Panc1 (cell line): Measurements from ENCODE around the gene SLC2A5. TPM values are rescaled to one million over a fixed set of nuclear protein-coding genes. Genes with fewer than 3 reads are reported as not detected.

ENCODE experiments used
- ATAC-seq: fragments of 200-7000 bp; cut with Tn5 transposase; 2 replicates; pipeline ENCODE4 v1.9.1; 2020; ENCODE audit warnings: mild to moderate bottlenecking, moderate library complexity
- BruUV-seq: library from RNA; stranded (reverse); fragments of 400-500 nt; replicated peaks from 2 replicates; lab custom pipeline; 2021; lab: Mats Ljungman, UMichigan
- CTCF ChIA-PET: fragments of 300-600 bp; sonication (Branson Sonifier 250); formaldehyde crosslinking; loops from one replicate; lab custom pipeline; 2022; ENCODE audit warnings: antibody characterized with exemption; lab: Charles Lee
- POLR2A ChIA-PET: fragments of 300-600 bp; sonication (Branson Sonifier 250); formaldehyde crosslinking; loops from one replicate; lab custom pipeline; 2022; ENCODE audit warnings: antibody characterized with exemption; lab: Charles Lee
- DNase-seq: peaks from one replicate; pipeline ENCODE4 v3.0.0-alpha.2; 2010; ENCODE audit warnings: low read depth, low spot score
- H3K27ac ChIP-seq: 2 replicates; pipeline ENCODE4 v1.5.1; 2011; ENCODE audit warnings: mild to moderate bottlenecking, low read length, inconsistent platforms
- H3K27me3 ChIP-seq: fragments of 200-500 bp; sonication (Bioruptor generic); 2 replicates; pipeline ENCODE4 v1.6.0; 2014; ENCODE audit warnings: low read length, inconsistent platforms; ENCODE audit not compliant: control insufficient read depth, insufficient read depth
- H3K36me3 ChIP-seq: fragments of 200-500 bp; sonication (Bioruptor generic); 2 replicates; pipeline ENCODE4 v1.5.1; 2014; ENCODE audit warnings: inconsistent platforms, mild to moderate bottlenecking, low read length, moderate library complexity; ENCODE audit not compliant: control insufficient read depth, insufficient read depth
- H3K4me1 ChIP-seq: 2 replicates; pipeline ENCODE4 v1.5.1; 2011; ENCODE audit warnings: inconsistent platforms, mild to moderate bottlenecking, low read length, moderate library complexity; ENCODE audit not compliant: control insufficient read depth, insufficient read depth
- H3K4me3 ChIP-seq, 2 experiments: 2 replicates each; pipeline ENCODE4 v1.5.1; 2011 to 2012; ENCODE audit warnings: low read depth in 2 of 2, low read length in 2 of 2, mild to moderate bottlenecking in 2 of 2, inconsistent platforms in 1 of 2, moderate library complexity in 1 of 2
- H3K9me3 ChIP-seq: fragments of 200-500 bp; sonication (Bioruptor generic); 2 replicates; pipeline ENCODE4 v1.5.1; 2014; ENCODE audit warnings: low read depth, mild to moderate bottlenecking, inconsistent platforms, low read length, moderate library complexity; ENCODE audit not compliant: control insufficient read depth, insufficient read depth
- CTCF ChIP-seq: fragments of 450-650 bp; IDR thresholded peaks from 2 replicates; pipeline ENCODE4 v1.5.1; 2017; ENCODE audit warnings: mild to moderate bottlenecking
- POLR2AphosphoS5 ChIP-seq: IDR thresholded peaks from 2 replicates; pipeline ENCODE4 v1.6.1; 2012; ENCODE audit warnings: mild to moderate bottlenecking, low read depth, low read length, moderate library complexity
- SIN3A ChIP-seq: IDR thresholded peaks from 2 replicates; pipeline ENCODE4 v1.6.1; 2012; ENCODE audit warnings: low read depth, mild to moderate bottlenecking, low read length, moderate library complexity, borderline replicate concordance; ENCODE audit not compliant: insufficient read depth
- TCF7L2 ChIP-seq: IDR thresholded peaks from 2 replicates; pipeline ENCODE4 v1.6.1; 2011; ENCODE audit warnings: mild to moderate bottlenecking, low read depth, low read length, inconsistent platforms
- in situ Hi-C: cut with HindIII; loops from 2 replicates; pipeline ENCODE4 v1.10.0; 2016; ENCODE audit warnings: low sequenced_read_pairs, low pct_unique_long_range_greater_than_20kb
- intact Hi-C: fragments of 100-400 bp; cut with micrococcal nuclease; formaldehyde crosslinking; loops from one replicate; pipeline ENCODE4 v1.10.0; 2022; ENCODE audit not compliant: unreplicated experiment
- total RNA-seq: library from RNA; stranded (reverse); gene quantifications from one replicate; pipeline ENCODE4 v1.2.1, GENCODE V29; 2021; ENCODE audit not compliant: unreplicated experiment
- TF ChIP-seq, protein P1 (sequence below), 2 experiments: IDR thresholded peaks; 2 replicates each; pipeline ENCODE4 v1.6.1; 2011 to 2012; ENCODE audit warnings: low read depth in 2 of 2, control low read depth in 1 of 2, low read length in 1 of 2, mild to moderate bottlenecking in 1 of 2, moderate library complexity in 1 of 2; ENCODE audit not compliant: insufficient read depth in 1 of 2

The SLC2A5 gene
- total RNA-seq, 1 experiment from 2014 or later, result 0.26 TPM

DNA sequence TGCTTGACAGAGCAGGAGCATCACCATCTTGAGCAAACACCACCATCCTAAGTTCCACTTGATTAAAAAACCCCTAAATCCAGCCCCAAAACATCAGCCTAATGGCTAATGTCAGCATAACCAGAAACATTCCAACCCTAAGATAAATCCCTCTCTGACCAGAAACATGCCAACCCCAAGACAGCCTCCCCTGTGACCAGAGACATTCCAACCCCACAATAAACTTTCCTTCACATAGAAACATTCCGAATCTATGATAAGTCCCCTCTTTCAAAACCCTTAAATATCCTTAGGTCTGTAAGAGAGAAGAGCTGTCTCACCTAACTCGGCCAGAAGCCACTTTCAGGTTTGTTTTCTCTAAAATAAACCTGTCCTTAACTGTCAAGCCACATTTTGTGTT is 17.4 kb upstream of the SLC2A5 start:
- POLR2A ChIA-PET, result no interaction called here

DNA sequence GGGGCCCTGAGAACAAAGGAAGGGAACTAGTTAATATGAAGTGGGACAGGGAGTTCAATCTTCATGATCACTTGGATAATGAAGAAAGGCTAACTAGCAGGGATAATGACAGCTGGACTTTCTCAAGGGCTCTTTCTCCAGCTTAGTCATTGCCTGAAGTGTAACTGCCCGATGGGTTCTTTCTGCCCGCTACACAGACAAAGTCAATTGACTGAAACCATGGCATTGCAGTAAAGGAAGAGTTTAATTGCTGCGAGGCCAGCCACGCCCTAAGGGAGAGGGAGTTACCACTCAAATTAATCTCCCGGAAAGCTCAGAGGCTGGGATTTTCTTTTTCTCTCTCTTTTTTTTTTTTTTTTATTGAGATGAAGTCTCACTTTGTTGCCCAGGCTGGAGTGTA is 16.6 kb upstream of the SLC2A5 start:
- in situ Hi-C loops, result no loop called here
- ATAC-seq (no peak), DNase-seq (no peak)
- Histone ChIP-seq H3K9me3 (no peaks in the 10 kb centered on the region), H3K27me3 (no peaks in the 10 kb centered on the region), H3K4me3 (no peak overlapping the region), H3K4me1 (no peaks in the 10 kb centered on the region), H3K36me3 (no peaks in the 10 kb centered on the region), H3K27ac (no peak overlapping the region)
- ChIA-PET CTCF (interaction anchor here (1.0 kb wide), 1 partner anchor 25 kb away, joined by 4 read pairs; no protein-coding TSS in a partner anchor), POLR2A (no interaction called here)
- no TSS peak for BruUV-seq
- intact Hi-C loops, result no loop called here
- TF ChIP-seq CTCF, result no peak
- no peak for TF ChIP-seq TCF7L2
- TF ChIP-seq POLR2AphosphoS5, result no peak
- TF ChIP-seq SIN3A, result no peak
- TF ChIP-seq, protein P1, sequence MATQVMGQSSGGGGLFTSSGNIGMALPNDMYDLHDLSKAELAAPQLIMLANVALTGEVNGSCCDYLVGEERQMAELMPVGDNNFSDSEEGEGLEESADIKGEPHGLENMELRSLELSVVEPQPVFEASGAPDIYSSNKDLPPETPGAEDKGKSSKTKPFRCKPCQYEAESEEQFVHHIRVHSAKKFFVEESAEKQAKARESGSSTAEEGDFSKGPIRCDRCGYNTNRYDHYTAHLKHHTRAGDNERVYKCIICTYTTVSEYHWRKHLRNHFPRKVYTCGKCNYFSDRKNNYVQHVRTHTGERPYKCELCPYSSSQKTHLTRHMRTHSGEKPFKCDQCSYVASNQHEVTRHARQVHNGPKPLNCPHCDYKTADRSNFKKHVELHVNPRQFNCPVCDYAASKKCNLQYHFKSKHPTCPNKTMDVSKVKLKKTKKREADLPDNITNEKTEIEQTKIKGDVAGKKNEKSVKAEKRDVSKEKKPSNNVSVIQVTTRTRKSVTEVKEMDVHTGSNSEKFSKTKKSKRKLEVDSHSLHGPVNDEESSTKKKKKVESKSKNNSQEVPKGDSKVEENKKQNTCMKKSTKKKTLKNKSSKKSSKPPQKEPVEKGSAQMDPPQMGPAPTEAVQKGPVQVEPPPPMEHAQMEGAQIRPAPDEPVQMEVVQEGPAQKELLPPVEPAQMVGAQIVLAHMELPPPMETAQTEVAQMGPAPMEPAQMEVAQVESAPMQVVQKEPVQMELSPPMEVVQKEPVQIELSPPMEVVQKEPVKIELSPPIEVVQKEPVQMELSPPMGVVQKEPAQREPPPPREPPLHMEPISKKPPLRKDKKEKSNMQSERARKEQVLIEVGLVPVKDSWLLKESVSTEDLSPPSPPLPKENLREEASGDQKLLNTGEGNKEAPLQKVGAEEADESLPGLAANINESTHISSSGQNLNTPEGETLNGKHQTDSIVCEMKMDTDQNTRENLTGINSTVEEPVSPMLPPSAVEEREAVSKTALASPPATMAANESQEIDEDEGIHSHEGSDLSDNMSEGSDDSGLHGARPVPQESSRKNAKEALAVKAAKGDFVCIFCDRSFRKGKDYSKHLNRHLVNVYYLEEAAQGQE (IDR thresholded peaks at IDR 0.05; ENCODE audit: insufficient read depth in 1 of 2, low read depth in 2 of 2, low read length in 1 of 2), result no peak

More for the DNA sequence above, 17.4 kb upstream of the SLC2A5 start:
- CTCF ChIA-PET, result no interaction called here
- ATAC-seq, result no peak
- H3K27me3 ChIP-seq, result no peaks in the 10 kb centered on the region; the same call in 1 of the 2 replicates
- TF ChIP-seq SIN3A (no peak), POLR2AphosphoS5 (no peak), TCF7L2 (no peak), CTCF (no peak)
- TF ChIP-seq, protein P1 (IDR thresholded peaks at IDR 0.05; ENCODE audit: insufficient read depth in 1 of 2, low read depth in 2 of 2, low read length in 1 of 2), result no peak
- DNase-seq, result no peak
- in situ Hi-C loops, result no loop called here
- BruUV-seq, result no TSS peak
- intact Hi-C loops, result no loop called here
- H3K36me3 ChIP-seq, result no peaks in the 10 kb centered on the region
- no peak overlapping the region for H3K27ac ChIP-seq
- no peaks in the 10 kb centered on the region for H3K4me1 ChIP-seq
- no peaks in the 10 kb centered on the region for H3K9me3 ChIP-seq
- no peak overlapping the region for H3K4me3 ChIP-seq
